WTC11 (cell line): ENCODE results near the gene CFAP157. TPM values are rescaled to one million over a fixed set of nuclear protein-coding genes. Genes with fewer than 3 reads are reported as not detected.

Experiments
- ATAC-seq: fragments of 200-7000 bp; cut with Tn5 transposase; 2 replicates; pipeline ENCODE4 v1.10.0; 2021; ENCODE audit warnings: mild to moderate bottlenecking, moderate library complexity
- CTCF ChIA-PET: fragments of 300-600 bp; sonication (Branson Sonifier 250); formaldehyde crosslinking; loops from one replicate; lab custom pipeline; 2021; ENCODE audit warnings: antibody characterized with exemption; lab: Charles Lee
- POLR2A ChIA-PET: fragments of 350-600 bp; sonication (Branson Sonifier 250); formaldehyde crosslinking; loops from one replicate; lab custom pipeline; 2021; ENCODE audit warnings: antibody characterized with exemption; lab: Charles Lee
- DNase-seq: peaks from one replicate; pipeline ENCODE4 v3.0.0; 2021; ENCODE audit warnings: low spot score
- H3K27ac Mint-ChIP-seq: 2 replicates; pipeline ENCODE4 v1.8.0; 2021; ENCODE audit warnings: mixed read lengths
- H3K27me3 Mint-ChIP-seq: 2 replicates; pipeline ENCODE4 v1.8.0; 2021; ENCODE audit warnings: low read depth, mild to moderate bottlenecking, moderate library complexity, mixed read lengths
- H3K36me3 Mint-ChIP-seq: 2 replicates; pipeline ENCODE4 v1.8.0; 2021; ENCODE audit warnings: mixed read lengths
- H3K4me1 Mint-ChIP-seq: 2 replicates; pipeline ENCODE4 v1.8.0; 2022; ENCODE audit warnings: mixed read lengths
- H3K4me3 Mint-ChIP-seq: 2 replicates; pipeline ENCODE4 v1.8.0; 2021; ENCODE audit warnings: mild to moderate bottlenecking, moderate library complexity, mixed read lengths
- H3K9me3 Mint-ChIP-seq: 2 replicates; pipeline ENCODE4 v1.8.0; 2021; ENCODE audit warnings: mixed read lengths
- CREM ChIP-seq: sonication (generic); formaldehyde crosslinking; IDR thresholded peaks from 2 replicates; pipeline ENCODE4 v1.8.1; 2022; ENCODE audit warnings: mild to moderate bottlenecking, missing genetic modification reagents, moderate library complexity
- ETV6 ChIP-seq: sonication (generic); formaldehyde crosslinking; IDR thresholded peaks from 2 replicates; pipeline ENCODE4 v1.8.1; 2022; ENCODE audit warnings: mild to moderate bottlenecking, missing genetic modification reagents
- FOXK1 ChIP-seq: sonication (generic); formaldehyde crosslinking; IDR thresholded peaks from 2 replicates; pipeline ENCODE4 v1.8.0; 2022; ENCODE audit warnings: mild to moderate bottlenecking, moderate library complexity, missing genetic modification reagents
- HMGA2 ChIP-seq: fragments of 250-450 bp; sonication (Bioruptor Pico); IDR thresholded peaks from 2 replicates; pipeline ENCODE4 v1.4.0; 2021; ENCODE audit warnings: mild to moderate bottlenecking, moderate library complexity
- JAZF1 ChIP-seq: fragments of 250-450 bp; sonication (Bioruptor Pico); IDR thresholded peaks from 2 replicates; pipeline ENCODE4 v1.9.0; 2021; ENCODE audit warnings: moderate library complexity, mild to moderate bottlenecking, inconsistent platforms
- NFYB ChIP-seq: sonication (generic); formaldehyde crosslinking; conservative IDR thresholded peaks from 2 replicates; pipeline ENCODE4 v1.8.0; 2022; ENCODE audit warnings: low read depth, missing genetic modification reagents
- SMAD3 ChIP-seq: sonication (generic); formaldehyde crosslinking; IDR thresholded peaks from 2 replicates; pipeline ENCODE4 v1.8.0; 2022; ENCODE audit warnings: missing genetic modification reagents, mild to moderate bottlenecking, borderline replicate concordance
- SP1 ChIP-seq: sonication (generic); formaldehyde crosslinking; conservative IDR thresholded peaks from 2 replicates; pipeline ENCODE4 v1.8.1; 2022; ENCODE audit warnings: missing genetic modification reagents
- TEAD1 ChIP-seq: sonication (generic); formaldehyde crosslinking; IDR thresholded peaks from 2 replicates; pipeline ENCODE4 v1.8.0; 2022; ENCODE audit warnings: mild to moderate bottlenecking, missing genetic modification reagents
- ZNF219 ChIP-seq: sonication (generic); formaldehyde crosslinking; IDR thresholded peaks from 2 replicates; pipeline ENCODE4 v1.8.0; 2023; ENCODE audit warnings: missing genetic modification reagents, mild to moderate bottlenecking, borderline replicate concordance
- ZNF232 ChIP-seq: sonication (generic); formaldehyde crosslinking; IDR thresholded peaks from 2 replicates; pipeline ENCODE4 v1.8.0; 2022; ENCODE audit warnings: mild to moderate bottlenecking, missing genetic modification reagents
- total RNA-seq: library from RNA; stranded (reverse); gene quantifications from 3 replicates; pipeline ENCODE4 v1.2.3, GENCODE V29; 2021
- TF ChIP-seq, protein P1 (sequence below): sonication (generic); formaldehyde crosslinking; IDR thresholded peaks from 2 replicates; pipeline ENCODE4 v1.8.1; 2022; ENCODE audit warnings: missing genetic modification reagents, borderline replicate concordance
- TF ChIP-seq, protein P2 (sequence below): sonication (generic); formaldehyde crosslinking; IDR thresholded peaks from 2 replicates; pipeline ENCODE4 v1.8.0; 2023; ENCODE audit warnings: missing genetic modification reagents, mild to moderate bottlenecking, borderline replicate concordance
- TF ChIP-seq, protein P3 (sequence below): sonication (generic); formaldehyde crosslinking; IDR thresholded peaks from 2 replicates; pipeline ENCODE4 v1.8.0; 2022; ENCODE audit warnings: mild to moderate bottlenecking, missing genetic modification reagents
- TF ChIP-seq, protein P4 (sequence below): sonication (generic); formaldehyde crosslinking; IDR thresholded peaks from 2 replicates; pipeline ENCODE4 v1.8.1; 2022; ENCODE audit warnings: mild to moderate bottlenecking, missing genetic modification reagents, moderate library complexity, borderline replicate concordance
- TF ChIP-seq, protein P5 (sequence below): sonication (generic); formaldehyde crosslinking; IDR thresholded peaks from 2 replicates; pipeline ENCODE4 v1.8.1; 2023; ENCODE audit warnings: mild to moderate bottlenecking, missing genetic modification reagents
- TF ChIP-seq, protein P6 (sequence below): sonication (generic); formaldehyde crosslinking; IDR thresholded peaks from 2 replicates; pipeline ENCODE4 v1.8.1; 2022; ENCODE audit warnings: mild to moderate bottlenecking, moderate library complexity, missing genetic modification reagents
- TF ChIP-seq, protein P7 (sequence below): sonication (generic); formaldehyde crosslinking; IDR thresholded peaks from 2 replicates; pipeline ENCODE4 v1.8.1; 2022; ENCODE audit warnings: low read depth, missing genetic modification reagents, borderline replicate concordance
- TF ChIP-seq, protein P8 (sequence below): sonication (generic); formaldehyde crosslinking; IDR thresholded peaks from 2 replicates; pipeline ENCODE4 v1.8.1; 2023; ENCODE audit warnings: mild to moderate bottlenecking, missing genetic modification reagents, moderate library complexity

Gene CFAP157
- total RNA-seq, 1 experiment from 2014 or later = 0.22 TPM

DNA sequence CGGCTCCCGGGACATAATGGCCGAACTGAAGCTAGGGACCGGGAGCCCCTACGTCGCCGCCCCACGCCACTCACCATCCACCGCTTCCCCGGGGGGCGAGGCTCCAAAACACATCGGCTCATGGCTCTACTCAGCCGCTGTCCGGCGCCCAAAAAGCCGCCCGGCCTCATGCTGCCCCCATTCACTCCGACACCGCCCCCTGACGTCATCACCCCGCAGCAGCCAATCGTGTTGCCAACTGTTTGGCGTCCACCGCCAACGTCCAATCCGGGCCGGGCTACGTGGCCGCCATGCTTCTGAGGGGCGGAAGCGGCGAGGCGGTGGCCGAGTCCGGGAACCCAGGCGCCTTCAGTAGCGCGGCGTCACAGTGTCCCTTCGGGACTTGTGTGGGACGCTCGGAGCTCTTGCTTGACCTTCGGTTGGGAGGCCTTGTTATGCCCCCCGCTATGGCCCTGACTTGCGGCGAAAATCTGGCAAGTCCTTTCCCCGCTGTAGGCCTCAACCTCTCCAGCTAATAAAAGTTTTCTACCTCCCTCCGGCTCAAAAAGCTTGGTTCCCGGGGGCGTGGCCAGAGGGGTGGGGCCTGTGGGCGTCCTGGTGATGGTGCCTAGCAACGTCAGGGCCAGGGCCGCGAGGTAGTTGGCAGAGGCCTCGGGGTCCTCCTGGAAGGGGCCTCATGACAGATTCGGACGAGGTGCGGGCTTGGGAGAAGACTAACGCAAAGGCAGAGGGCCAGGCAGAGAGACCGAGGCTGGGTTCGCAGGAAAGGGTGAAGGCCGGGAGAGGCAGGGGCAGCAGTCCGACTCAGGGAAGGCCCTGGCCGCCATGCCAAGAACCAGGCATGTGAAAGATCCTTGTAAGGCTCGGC, 8.9 kb downstream of the CFAP157 start, which contains the start of the genes PTRH1 and TTC16:
Gene PTRH1 (minus strand): TSS at position 194 of the 868 bp plus-strand sequence. CDS start 24 bp downstream, at position 170.
Gene TTC16 (plus strand): TSS at position 610 of the 868 bp plus-strand sequence. CDS start 67 bp downstream, at position 677.
- H3K27me3 Mint-ChIP-seq = no peaks in the 10 kb centered on the region
- no peaks in the 10 kb centered on the region for H3K36me3 Mint-ChIP-seq
- ChIA-PET POLR2A (interaction anchor here (0.6 to 1.4 kb wide), 3 partner anchors 14 to 376 kb away, joined by 4 to 5 read pairs (median 4); no protein-coding TSS in a partner anchor), CTCF (interaction anchor here (1.0 to 7.3 kb wide), 13 partner anchors 9 to 215 kb away, joined by 3 to 73 read pairs (median 4); partner anchors contain the start of genes CFAP157, PIP5KL1 and TOR2A)
- H3K9me3 Mint-ChIP-seq = no peaks in the 10 kb centered on the region
- TF ChIP-seq, protein P1, sequence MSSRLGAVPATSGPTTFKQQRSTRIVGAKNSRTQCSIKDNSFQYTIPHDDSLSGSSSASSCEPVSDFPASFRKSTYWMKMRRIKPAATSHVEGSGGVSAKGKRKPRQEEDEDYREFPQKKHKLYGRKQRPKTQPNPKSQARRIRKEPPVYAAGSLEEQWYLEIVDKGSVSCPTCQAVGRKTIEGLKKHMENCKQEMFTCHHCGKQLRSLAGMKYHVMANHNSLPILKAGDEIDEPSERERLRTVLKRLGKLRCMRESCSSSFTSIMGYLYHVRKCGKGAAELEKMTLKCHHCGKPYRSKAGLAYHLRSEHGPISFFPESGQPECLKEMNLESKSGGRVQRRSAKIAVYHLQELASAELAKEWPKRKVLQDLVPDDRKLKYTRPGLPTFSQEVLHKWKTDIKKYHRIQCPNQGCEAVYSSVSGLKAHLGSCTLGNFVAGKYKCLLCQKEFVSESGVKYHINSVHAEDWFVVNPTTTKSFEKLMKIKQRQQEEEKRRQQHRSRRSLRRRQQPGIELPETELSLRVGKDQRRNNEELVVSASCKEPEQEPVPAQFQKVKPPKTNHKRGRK (CRISPR knock-in tag) = no peak
- TF ChIP-seq, protein P2, sequence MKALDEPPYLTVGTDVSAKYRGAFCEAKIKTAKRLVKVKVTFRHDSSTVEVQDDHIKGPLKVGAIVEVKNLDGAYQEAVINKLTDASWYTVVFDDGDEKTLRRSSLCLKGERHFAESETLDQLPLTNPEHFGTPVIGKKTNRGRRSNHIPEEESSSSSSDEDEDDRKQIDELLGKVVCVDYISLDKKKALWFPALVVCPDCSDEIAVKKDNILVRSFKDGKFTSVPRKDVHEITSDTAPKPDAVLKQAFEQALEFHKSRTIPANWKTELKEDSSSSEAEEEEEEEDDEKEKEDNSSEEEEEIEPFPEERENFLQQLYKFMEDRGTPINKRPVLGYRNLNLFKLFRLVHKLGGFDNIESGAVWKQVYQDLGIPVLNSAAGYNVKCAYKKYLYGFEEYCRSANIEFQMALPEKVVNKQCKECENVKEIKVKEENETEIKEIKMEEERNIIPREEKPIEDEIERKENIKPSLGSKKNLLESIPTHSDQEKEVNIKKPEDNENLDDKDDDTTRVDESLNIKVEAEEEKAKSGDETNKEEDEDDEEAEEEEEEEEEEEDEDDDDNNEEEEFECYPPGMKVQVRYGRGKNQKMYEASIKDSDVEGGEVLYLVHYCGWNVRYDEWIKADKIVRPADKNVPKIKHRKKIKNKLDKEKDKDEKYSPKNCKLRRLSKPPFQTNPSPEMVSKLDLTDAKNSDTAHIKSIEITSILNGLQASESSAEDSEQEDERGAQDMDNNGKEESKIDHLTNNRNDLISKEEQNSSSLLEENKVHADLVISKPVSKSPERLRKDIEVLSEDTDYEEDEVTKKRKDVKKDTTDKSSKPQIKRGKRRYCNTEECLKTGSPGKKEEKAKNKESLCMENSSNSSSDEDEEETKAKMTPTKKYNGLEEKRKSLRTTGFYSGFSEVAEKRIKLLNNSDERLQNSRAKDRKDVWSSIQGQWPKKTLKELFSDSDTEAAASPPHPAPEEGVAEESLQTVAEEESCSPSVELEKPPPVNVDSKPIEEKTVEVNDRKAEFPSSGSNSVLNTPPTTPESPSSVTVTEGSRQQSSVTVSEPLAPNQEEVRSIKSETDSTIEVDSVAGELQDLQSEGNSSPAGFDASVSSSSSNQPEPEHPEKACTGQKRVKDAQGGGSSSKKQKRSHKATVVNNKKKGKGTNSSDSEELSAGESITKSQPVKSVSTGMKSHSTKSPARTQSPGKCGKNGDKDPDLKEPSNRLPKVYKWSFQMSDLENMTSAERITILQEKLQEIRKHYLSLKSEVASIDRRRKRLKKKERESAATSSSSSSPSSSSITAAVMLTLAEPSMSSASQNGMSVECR (CRISPR knock-in tag) = peak; percentile 79; the same call in 1 of the 2 replicates
- TF ChIP-seq SP1 (CRISPR knock-in tag) (peak; percentile 100), ZNF219 (CRISPR knock-in tag) (no peak), FOXK1 (peak; percentile 83), CREM (CRISPR knock-in tag) (peak; percentile 94), NFYB (CRISPR knock-in tag) (peak; percentile 96), ETV6 (CRISPR knock-in tag) (0 out of 2 replicates have a peak, but pooled peaks have one; percentile 70), ZNF232 (CRISPR knock-in tag) (0 out of 2 replicates have a peak, but pooled peaks have one; percentile 20), SMAD3 (CRISPR knock-in tag) (0 out of 2 replicates have a peak, but pooled peaks have one; percentile 15)
- TF ChIP-seq, protein P3, sequence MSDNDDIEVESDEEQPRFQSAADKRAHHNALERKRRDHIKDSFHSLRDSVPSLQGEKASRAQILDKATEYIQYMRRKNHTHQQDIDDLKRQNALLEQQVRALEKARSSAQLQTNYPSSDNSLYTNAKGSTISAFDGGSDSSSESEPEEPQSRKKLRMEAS (CRISPR knock-in tag) = peak; percentile 78
- peak within 1 kb of the TSS; percentile 91; the same call in 1 of the 2 replicates for H3K27ac Mint-ChIP-seq
- peak; percentile 89 for ATAC-seq
- DNase-seq = peak; percentile 99
- H3K4me1 Mint-ChIP-seq = peaks cover 22% of the 10 kb centered on the region
- peak within 1 kb of the TSS; percentile 97 for H3K4me3 Mint-ChIP-seq

DNA sequence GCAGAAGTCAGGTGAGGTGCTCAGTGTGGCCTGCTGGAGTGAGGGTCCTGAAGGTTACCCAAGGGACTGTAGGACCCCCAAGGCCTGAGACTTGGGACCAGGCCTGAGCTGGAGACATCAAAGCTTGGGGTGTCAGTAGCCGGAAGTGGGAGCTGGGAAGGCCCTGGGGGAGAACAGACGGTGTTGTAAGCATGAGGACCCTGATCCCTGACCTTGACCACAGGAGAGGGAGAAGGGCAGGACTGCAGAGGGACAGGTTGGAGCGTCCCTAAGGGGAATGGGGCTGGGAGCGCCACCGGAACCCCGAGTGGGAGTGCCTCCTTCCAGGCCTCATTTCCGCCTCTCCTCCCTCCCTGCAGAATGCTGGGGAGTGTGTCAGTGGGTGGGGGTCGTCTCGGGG, 9.6 kb downstream of the CFAP157 start:
- Mint-ChIP-seq H3K36me3 (no peaks in the 10 kb centered on the region), H3K4me3 (peak overlapping the region; percentile 97), H3K27me3 (no peaks in the 10 kb centered on the region), H3K9me3 (no peaks in the 10 kb centered on the region), H3K4me1 (peaks cover 22% of the 10 kb centered on the region), H3K27ac (peak overlapping the region; percentile 74; the same call in 1 of the 2 replicates)
- ChIA-PET POLR2A (interaction anchor here (1.4 kb wide), 1 partner anchor 138 kb away, joined by 4 read pairs; no protein-coding TSS in a partner anchor), CTCF (interaction anchor here (1.1 to 7.3 kb wide), 6 partner anchors 9 to 214 kb away, joined by 3 to 73 read pairs (median 4); partner anchors contain the start of genes PIP5KL1 and TOR2A)
- no peak for ATAC-seq
- DNase-seq = no peak
- TF ChIP-seq ETV6 (CRISPR knock-in tag) = no peak
- TF ChIP-seq, protein P4, sequence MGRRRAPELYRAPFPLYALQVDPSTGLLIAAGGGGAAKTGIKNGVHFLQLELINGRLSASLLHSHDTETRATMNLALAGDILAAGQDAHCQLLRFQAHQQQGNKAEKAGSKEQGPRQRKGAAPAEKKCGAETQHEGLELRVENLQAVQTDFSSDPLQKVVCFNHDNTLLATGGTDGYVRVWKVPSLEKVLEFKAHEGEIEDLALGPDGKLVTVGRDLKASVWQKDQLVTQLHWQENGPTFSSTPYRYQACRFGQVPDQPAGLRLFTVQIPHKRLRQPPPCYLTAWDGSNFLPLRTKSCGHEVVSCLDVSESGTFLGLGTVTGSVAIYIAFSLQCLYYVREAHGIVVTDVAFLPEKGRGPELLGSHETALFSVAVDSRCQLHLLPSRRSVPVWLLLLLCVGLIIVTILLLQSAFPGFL (CRISPR knock-in tag) = no peak
- no peak for TF ChIP-seq HMGA2
- no peak for TF ChIP-seq TEAD1 (CRISPR knock-in tag)
- TF ChIP-seq, protein P5, sequence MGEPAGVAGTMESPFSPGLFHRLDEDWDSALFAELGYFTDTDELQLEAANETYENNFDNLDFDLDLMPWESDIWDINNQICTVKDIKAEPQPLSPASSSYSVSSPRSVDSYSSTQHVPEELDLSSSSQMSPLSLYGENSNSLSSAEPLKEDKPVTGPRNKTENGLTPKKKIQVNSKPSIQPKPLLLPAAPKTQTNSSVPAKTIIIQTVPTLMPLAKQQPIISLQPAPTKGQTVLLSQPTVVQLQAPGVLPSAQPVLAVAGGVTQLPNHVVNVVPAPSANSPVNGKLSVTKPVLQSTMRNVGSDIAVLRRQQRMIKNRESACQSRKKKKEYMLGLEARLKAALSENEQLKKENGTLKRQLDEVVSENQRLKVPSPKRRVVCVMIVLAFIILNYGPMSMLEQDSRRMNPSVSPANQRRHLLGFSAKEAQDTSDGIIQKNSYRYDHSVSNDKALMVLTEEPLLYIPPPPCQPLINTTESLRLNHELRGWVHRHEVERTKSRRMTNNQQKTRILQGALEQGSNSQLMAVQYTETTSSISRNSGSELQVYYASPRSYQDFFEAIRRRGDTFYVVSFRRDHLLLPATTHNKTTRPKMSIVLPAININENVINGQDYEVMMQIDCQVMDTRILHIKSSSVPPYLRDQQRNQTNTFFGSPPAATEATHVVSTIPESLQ (CRISPR knock-in tag) = no peak
- TF ChIP-seq JAZF1 = no peak
- TF ChIP-seq, protein P6, sequence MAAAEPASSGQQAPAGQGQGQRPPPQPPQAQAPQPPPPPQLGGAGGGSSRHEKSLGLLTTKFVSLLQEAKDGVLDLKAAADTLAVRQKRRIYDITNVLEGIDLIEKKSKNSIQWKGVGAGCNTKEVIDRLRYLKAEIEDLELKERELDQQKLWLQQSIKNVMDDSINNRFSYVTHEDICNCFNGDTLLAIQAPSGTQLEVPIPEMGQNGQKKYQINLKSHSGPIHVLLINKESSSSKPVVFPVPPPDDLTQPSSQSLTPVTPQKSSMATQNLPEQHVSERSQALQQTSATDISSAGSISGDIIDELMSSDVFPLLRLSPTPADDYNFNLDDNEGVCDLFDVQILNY (CRISPR knock-in tag) = no peak
- TF ChIP-seq, protein P7, sequence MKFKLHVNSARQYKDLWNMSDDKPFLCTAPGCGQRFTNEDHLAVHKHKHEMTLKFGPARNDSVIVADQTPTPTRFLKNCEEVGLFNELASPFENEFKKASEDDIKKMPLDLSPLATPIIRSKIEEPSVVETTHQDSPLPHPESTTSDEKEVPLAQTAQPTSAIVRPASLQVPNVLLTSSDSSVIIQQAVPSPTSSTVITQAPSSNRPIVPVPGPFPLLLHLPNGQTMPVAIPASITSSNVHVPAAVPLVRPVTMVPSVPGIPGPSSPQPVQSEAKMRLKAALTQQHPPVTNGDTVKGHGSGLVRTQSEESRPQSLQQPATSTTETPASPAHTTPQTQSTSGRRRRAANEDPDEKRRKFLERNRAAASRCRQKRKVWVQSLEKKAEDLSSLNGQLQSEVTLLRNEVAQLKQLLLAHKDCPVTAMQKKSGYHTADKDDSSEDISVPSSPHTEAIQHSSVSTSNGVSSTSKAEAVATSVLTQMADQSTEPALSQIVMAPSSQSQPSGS (CRISPR knock-in tag) = no peak
- TF ChIP-seq, protein P8, sequence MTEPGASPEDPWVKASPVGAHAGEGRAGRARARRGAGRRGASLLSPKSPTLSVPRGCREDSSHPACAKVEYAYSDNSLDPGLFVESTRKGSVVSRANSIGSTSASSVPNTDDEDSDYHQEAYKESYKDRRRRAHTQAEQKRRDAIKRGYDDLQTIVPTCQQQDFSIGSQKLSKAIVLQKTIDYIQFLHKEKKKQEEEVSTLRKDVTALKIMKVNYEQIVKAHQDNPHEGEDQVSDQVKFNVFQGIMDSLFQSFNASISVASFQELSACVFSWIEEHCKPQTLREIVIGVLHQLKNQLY = no peak
